K562 (cell line): Measurements from ENCODE around the gene LIMS2.

Source experiments
- CTCF ChIP-seq, 3 experiments: IDR thresholded peaks in 2 of 3; conservative IDR thresholded peaks in 1 of 3; 2 replicates each; pipeline ENCODE4 v1.5.1; 2011 to 2012; ENCODE audit warnings: low read length in 3 of 3, mild to moderate bottlenecking in 3 of 3, control low read depth in 2 of 3, improper control_type of control experiment in 1 of 3, inconsistent platforms in 1 of 3, low read depth in 1 of 3, mixed read lengths in 1 of 3, moderate library complexity in 1 of 3; ENCODE audit not compliant: insufficient read depth in 2 of 3
- NCOA1 ChIP-seq: fragments of 450-650 bp; IDR thresholded peaks from 2 replicates; pipeline ENCODE4 v1.6.1; 2016; ENCODE audit warnings: low read depth
- NFRKB ChIP-seq: fragments of 450-650 bp; IDR thresholded peaks from 2 replicates; pipeline ENCODE4 v1.6.1; 2016; ENCODE audit warnings: low read depth
- RFX7 ChIP-seq: fragments of 250-450 bp; sonication (Bioruptor Pico); IDR thresholded peaks from 2 replicates; pipeline ENCODE4 v1.5.1; 2021; ENCODE audit warnings: mild to moderate bottlenecking
- TCF3 ChIP-seq: sonication (generic); formaldehyde crosslinking; IDR thresholded peaks from 2 replicates; pipeline ENCODE4 v1.4.0; 2020; ENCODE audit warnings: mild to moderate bottlenecking, missing genetic modification reagents
- ZC3H4 ChIP-seq: sonication (generic); formaldehyde crosslinking; IDR thresholded peaks from 2 replicates; pipeline ENCODE4 v1.9.0; 2021; ENCODE audit warnings: missing genetic modification reagents, borderline replicate concordance
- TF ChIP-seq, protein P1 (sequence below): sonication (generic); formaldehyde crosslinking; IDR thresholded peaks from 2 replicates; pipeline ENCODE4 v1.8.1; 2022; ENCODE audit warnings: missing genetic modification reagents

- TF ChIP-seq, protein P1, sequence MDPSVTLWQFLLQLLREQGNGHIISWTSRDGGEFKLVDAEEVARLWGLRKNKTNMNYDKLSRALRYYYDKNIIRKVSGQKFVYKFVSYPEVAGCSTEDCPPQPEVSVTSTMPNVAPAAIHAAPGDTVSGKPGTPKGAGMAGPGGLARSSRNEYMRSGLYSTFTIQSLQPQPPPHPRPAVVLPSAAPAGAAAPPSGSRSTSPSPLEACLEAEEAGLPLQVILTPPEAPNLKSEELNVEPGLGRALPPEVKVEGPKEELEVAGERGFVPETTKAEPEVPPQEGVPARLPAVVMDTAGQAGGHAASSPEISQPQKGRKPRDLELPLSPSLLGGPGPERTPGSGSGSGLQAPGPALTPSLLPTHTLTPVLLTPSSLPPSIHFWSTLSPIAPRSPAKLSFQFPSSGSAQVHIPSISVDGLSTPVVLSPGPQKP (CRISPR knock-in tag) = no peak
- TF ChIP-seq RFX7 = no peak
- no peak for TF ChIP-seq TCF3 (CRISPR knock-in tag)
- TF ChIP-seq CTCF (IDR thresholded peaks at IDR 0.05 in 2 of 3, conservative IDR thresholded peaks at IDR 0.05 in 1 of 3; ENCODE audit: insufficient read depth in 2 of 3, low read depth in 1 of 3, low read length in 3 of 3) = no peak
- no peak for TF ChIP-seq NFRKB
- no peak for TF ChIP-seq ZC3H4 (CRISPR knock-in tag)
- no peak for TF ChIP-seq NCOA1
Observed at GRCh38 chr2:127618551-127619202, 56.7 kb downstream of the LIMS2 start.
